Measurements from ENCODE around the gene PTGIS.

The PTGIS gene

DNA sequence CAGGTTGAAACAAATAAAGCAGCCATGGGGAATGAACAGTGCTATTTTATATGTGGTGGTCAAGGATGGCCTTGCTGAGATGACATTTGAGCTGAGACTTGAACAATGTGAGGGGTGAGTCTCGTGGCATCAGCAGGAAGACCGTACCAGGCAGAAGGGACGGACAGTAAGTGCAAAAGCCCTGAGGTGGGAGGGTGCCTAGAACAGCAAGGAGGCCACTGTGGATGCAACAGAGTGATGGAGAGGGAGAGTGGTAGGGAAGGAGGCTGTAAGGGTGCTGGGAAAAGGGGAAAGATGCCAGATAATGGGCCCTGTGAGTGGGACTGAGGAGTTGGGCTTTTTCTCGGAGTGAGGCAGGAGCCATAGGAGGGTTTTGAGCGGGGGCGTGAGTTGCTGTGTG is 97.0 kb downstream of the PTGIS start:
- no peak for DNase-seq (ENCODE audit: low spot score)

DNA sequence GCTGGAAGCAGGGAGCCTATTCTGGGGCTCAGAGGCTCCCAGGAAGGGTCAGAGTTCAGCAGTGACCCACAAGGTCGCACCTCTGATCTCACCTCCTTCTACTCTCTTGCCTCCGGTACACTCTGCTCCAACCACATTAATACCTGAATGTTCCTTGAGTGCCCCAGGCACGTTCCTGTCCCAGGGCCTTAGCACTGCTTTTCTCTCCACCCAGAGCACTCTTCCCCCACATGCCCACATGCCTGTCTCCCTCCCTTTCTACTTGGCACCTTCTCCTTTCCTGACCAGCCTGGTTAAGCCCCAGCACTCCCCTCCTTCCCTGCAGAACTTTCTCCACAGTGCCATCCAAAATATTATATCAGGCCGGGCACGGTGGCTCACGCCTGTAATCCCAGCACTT is 98.9 kb downstream of the PTGIS start:
- DNase-seq (ENCODE audit: low spot score), result no peak

DNA sequence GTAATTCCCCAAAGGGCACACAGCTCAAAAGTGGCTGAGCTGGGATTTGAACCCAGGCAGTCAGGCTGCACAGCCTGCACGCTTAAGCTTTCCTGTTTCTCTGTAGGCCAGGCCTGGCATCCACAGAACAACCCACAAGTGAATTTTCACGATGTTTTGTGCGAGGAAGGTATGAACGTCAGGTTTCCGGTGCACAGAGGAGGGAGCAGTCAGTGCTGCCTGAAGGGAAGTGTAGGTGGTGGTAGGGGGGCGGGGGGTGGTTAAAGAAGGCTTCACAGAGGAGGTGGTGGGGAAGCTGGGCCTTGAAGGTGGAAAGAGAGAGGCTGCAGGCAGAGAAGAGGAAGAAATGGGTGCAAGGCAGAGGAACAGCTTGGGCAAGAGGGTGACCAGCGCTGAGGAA is 99.5 kb downstream of the PTGIS start:
- DNase-seq (ENCODE audit: low spot score), result no peak

DNA sequence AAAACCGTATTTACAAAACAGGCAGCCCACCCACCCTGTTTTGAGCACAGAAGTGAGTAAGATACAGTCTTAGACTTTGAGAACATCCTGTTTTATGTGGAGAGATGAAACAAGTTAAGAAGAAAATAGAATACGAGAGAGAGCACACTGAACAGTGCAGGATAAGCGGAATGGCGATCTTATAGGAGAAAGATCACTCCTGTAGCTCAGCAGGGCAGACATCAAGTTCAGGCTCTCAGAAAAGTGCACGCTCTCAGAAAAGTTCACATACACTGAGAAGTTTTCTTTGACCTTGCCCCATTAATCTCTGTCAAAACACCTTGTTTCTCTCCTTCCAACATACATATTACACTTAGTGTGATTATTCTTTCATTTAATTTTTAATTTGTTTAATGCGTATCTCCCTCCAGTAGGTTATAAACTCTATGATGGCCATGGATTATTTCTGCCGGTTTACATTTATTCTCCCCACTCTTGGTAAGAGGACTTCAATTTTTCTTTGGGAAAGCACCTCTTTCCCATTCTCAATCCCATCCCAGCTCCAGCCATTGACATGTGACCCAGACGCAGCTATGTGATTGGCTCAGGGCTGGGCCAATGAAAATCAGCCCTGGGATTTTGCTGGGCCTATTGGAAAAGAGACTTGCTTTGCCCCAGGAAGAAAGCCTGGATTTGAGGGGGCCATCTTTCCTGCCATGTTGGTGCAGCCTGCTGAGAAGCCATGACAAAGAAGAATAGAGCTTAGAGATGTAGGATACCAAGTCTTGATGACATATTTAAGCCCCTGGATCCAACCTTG is 101.6 kb downstream of the PTGIS start:
- DNase-seq (ENCODE audit: low spot score), result peak; percentile 56

DNA sequence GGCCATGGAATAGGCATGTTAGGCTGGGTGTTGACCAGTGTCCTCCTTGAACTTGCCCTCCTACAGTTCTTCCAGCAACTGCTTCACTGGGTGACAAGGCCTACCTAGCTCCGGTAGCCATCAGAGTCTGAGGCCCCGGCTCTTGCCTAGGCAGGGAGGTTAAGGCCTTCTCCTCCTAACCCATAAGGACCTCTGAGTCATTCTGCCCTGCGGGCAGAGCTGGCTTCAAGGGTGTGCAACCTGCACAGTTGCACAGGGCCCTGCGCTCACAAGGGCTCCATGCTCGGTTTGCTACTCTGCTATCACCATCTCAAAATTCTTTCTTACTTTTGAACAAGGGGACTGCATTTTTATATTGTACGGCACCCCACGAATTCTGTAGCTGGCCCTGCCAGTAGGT is 103.4 kb downstream of the PTGIS start:
- DNase-seq (ENCODE audit: low spot score), result no peak

DNA sequence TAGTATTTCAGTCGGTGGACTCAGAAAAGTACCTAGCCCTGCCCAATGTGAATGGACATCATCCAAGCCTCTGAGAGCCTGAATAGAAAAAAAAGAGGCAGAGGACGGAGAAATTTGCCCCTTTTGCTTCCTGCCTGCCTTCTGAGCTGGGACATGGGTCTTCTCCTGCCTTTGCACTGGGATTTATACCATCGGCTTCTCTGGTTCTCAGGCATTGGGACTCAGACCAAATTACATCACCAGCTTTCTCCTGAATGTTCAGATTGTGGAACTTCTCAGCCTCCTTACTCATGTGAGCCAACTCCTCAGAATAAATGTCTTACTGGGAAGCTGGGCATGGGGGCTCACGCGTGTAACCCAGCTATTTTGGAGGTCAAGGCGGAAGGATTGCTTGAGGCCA is 105.3 kb downstream of the PTGIS start:
- DNase-seq (ENCODE audit: low spot score), result no peak

DNA sequence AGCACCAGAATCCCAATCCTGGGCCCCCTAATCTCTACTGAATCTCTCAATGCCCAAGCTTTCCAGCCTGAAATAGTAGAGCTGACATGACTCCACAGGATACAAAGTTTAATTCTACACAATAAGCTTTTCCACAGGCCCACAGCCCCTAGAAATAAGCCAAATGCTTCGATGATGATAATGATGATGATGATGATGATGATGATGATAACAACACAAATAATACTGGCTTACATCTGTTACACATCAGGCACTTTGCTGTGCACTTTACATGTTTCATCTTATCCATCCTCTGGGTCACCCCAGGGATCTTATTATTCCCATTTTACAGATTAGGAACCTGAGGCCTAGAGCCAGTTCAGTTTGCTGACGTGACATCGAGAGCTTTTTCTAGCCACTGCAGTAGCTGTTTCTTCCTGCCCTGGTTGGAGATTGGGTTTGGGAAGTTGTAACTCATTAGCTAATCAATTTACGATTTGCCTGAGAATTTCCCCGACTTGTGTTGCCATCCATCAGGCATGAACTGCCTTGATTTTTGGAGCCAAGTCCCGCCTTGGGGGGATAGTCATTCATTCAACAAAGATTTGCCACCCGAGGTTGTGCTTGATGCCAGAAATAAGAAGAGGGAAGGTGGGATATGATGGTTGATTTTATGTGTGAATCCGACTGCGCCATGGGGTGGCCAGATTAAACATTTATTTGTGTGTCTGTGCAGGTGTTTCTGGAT is 105.9 kb downstream of the PTGIS start:
- no peak for DNase-seq (ENCODE audit: low spot score)

DNA sequence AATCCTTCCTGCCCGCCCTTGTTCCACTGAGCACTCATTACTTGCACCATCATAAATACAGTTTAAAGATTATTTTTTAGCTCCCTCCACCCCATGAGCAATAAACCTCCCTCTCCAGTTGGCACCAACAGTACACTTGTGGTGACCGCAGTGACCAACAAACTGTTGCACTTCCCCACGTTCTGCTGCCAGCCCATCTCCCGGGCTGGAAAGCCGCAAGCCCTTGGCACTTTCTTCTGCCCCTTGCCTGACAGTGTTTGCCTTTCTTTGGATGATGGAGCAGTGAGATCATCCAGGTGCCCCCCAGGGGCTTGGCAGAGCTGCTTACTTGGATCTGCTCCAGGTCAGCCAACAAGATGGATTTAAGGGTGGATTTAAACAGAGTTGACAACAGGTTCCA is 107.0 kb downstream of the PTGIS start:
- no peak for DNase-seq (ENCODE audit: low spot score)

DNA sequence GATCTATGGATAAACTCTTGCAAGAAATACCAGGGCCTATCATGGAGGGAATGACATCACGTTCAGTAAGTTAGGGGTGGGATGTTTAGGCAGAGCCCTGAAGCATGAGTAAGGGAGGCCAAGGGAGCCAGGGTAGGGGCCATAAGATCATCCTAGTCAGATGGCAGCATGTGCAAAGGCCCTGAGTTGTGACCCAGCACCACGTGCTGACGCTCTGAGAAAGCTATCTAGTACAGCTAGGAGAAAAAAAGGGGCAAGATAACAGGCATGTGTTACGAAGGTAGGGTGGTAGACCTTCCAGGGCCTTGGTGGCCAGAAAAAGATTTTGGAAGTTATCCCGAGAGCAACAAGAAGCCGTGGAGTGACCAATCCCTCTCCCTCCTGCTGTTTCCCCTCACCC is 107.8 kb downstream of the PTGIS start:
- no peak for DNase-seq (ENCODE audit: low spot score)

DNA sequence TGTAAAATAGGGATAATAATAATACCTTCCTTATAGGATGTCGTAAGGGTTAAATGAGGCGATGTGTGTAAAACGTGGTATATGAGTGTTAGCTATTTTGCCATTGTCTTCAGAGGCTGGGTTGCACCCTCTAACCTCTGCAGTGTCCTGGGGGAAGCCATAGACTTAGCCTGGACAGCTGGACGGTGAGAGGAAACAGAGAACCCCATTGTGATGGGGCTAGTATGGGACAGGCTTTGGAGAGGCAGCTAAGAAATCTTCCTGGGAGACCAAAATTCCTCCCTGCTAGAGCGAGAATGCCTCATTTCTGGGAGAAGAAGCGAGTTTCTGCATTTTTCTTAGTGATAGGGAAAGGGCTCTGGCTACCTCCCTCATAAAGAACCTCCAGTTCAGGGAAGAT is 108.3 kb downstream of the PTGIS start:
- DNase-seq (ENCODE audit: low spot score), result no peak

DNA sequence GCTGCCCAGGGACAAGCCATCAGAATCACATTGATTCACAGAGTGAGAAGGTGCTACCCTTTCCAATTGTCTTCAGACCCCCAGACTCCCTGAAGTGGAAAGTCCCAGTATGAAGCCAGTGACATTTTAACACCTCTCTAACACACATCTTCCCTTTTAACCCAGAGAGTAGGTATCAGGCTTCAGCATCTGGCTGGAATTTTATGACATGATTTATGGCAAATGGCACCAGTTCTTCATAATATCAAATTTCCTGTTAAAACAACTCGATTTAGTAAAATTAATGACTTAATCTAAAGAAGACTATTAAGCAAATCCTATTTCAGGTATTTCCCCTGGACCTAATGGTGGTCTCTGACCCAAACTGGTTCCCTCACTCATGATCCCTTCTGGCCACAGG is 110.5 kb downstream of the PTGIS start:
- DNase-seq (ENCODE audit: low spot score), result no peak

DNA sequence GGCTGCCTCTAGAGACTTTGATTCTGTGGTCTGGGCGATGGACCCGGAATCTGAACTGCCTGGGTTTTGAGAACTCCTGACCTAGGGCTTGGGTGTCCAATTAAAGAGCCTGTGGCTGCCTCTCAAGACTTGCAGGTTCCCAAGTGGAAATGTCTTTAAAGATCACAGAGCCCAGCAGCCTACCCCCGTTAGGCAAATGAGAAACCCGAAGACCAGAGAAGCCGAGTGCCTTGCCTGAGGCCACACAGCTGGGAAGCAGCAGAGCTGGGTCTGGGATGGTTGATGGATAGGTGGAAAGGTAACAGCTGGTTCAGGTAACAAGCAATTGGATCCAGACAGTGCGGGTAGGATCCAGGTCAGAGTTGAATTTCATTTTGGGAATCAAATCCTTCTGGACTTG is 111.3 kb downstream of the PTGIS start:
- no peak for DNase-seq (ENCODE audit: low spot score)

DNA sequence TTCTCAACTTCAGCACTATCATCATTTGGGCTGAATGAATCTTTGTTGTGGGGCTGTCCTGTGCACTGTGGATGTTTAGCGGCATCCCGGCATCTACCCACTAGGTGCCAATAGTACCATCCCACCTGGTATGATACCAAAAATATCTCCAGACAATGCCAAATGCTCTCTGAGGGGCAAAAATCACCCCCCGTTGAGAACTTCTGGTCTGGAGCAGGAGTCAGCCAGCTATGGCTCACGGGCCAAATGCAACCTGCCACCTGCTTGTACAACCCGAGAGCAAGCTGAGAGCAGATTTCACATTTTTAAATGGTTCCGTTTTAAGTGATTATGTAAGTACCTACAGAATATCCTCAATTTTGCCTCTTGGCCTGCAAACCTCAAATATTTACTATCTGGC is 112.2 kb downstream of the PTGIS start:
- DNase-seq (ENCODE audit: low spot score), result no peak

All from iPS-NIHi11 (cell line).